IMR-90 (cell line): ENCODE data around the gene LIPM.

ENCODE experiments used
- CTCF ChIP-seq: conservative IDR thresholded peaks from 2 replicates; pipeline ENCODE4 v1.5.1; 2012; ENCODE audit warnings: mild to moderate bottlenecking, low read depth, low read length, improper control_type of control experiment
- ELK1 ChIP-seq: fragments of 150-350 bp; IDR thresholded peaks from 2 replicates; pipeline ENCODE4 v1.6.1; 2016; ENCODE audit warnings: low read depth, mild to moderate bottlenecking, low read length, moderate library complexity, borderline replicate concordance
- POLR2A ChIP-seq: IDR thresholded peaks from 2 replicates; pipeline ENCODE4 v1.6.1; 2012; ENCODE audit warnings: mild to moderate bottlenecking, low read depth, low read length
- RFX5 ChIP-seq: IDR thresholded peaks from 2 replicates; pipeline ENCODE4 v1.8.0; 2012; ENCODE audit warnings: low read depth, mild to moderate bottlenecking, low read length, moderate library complexity

GRCh38 chr10:88786032-88786770 is 16.3 kb upstream of the LIPM start:
- TF ChIP-seq RFX5 (no peak), POLR2A (no peak), CTCF (no peak), ELK1 (no peak)
